MM.1S (cell line): ENCODE measurements around the gene CD9.

Source experiments
- EZH2 ChIP-seq: fragments of 300-600 bp; sonication (generic); optimal IDR thresholded peaks from 2 replicates; pipeline ENCODE3; 2017; ENCODE audit warnings: low read depth, mild to moderate bottlenecking, antibody characterized with exemption, low read length, mixed read lengths
- TF ChIP-seq, protein P1 (sequence below): fragments of 300-600 bp; sonication (generic); IDR thresholded peaks from 2 replicates; pipeline ENCODE4 v1.5.1; 2016; ENCODE audit warnings: antibody characterized with exemption, low read length, mixed read lengths

DNA sequence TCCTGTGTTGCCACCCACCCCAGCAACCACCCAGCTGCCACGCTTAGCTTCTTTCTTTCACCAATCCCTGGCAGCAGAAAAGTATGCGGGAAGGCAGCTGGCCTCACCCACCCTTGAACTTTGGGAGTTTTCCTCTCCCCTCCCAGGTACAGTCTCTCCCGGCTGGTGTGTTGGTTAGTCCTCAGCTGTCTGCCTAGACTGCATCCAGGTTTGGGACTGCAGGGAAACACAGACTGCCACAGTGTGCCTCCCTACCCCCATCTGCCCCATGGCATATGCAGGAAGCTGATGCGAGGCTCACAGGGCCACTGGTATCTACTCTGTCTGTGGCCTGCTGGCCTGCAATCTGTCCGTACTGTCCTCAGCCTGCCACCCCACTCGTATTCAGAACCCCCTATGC, 2.1 kb downstream of the CD9 start:
- TF ChIP-seq, protein P1, sequence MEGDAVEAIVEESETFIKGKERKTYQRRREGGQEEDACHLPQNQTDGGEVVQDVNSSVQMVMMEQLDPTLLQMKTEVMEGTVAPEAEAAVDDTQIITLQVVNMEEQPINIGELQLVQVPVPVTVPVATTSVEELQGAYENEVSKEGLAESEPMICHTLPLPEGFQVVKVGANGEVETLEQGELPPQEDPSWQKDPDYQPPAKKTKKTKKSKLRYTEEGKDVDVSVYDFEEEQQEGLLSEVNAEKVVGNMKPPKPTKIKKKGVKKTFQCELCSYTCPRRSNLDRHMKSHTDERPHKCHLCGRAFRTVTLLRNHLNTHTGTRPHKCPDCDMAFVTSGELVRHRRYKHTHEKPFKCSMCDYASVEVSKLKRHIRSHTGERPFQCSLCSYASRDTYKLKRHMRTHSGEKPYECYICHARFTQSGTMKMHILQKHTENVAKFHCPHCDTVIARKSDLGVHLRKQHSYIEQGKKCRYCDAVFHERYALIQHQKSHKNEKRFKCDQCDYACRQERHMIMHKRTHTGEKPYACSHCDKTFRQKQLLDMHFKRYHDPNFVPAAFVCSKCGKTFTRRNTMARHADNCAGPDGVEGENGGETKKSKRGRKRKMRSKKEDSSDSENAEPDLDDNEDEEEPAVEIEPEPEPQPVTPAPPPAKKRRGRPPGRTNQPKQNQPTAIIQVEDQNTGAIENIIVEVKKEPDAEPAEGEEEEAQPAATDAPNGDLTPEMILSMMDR = no peak
- TF ChIP-seq EZH2 = no peak
